AG09319 (cell line): ENCODE results near the gene FBXL15.

ENCODE experiments used
- DNase-seq: peaks from one replicate; pipeline ENCODE4 v3.0.0-alpha.2; 2010; ENCODE audit warnings: low read depth; ENCODE audit errors: extremely low read depth
- TF ChIP-seq, protein P1 (sequence below): IDR thresholded peaks from 2 replicates; pipeline ENCODE4 v1.5.1; 2011; ENCODE audit warnings: low read depth, mild to moderate bottlenecking, inconsistent platforms, low read length, moderate library complexity

FBXL15 gene

DNA sequence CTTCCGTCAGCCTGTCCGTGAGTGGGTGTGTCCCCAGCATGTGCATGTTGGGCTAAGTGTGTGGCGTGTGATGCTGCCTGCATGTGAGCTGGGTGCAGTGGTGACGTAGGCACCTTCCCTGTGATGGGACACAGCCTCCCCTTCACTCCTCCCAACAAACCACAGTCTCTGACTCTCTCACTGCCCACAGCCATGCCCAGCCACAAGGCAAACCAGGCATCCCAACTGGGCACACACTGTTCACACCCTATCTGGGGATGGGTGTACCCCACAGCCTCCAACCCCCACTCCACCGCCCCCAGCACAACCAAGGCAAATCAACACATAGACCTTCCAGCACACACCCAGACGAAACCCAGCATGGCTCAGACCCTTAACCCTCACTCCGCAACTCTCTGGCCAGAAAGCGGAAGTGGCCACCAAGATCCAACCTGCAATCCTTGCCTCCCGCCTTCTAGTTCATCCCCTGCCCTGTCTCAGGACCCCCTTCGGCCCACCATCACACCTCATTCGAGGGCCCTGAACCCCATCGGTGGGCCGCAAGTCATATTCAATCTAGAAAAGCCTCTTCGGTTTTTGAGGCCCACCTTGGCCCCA is 12.4 kb upstream of the FBXL15 start:
- TF ChIP-seq, protein P1, sequence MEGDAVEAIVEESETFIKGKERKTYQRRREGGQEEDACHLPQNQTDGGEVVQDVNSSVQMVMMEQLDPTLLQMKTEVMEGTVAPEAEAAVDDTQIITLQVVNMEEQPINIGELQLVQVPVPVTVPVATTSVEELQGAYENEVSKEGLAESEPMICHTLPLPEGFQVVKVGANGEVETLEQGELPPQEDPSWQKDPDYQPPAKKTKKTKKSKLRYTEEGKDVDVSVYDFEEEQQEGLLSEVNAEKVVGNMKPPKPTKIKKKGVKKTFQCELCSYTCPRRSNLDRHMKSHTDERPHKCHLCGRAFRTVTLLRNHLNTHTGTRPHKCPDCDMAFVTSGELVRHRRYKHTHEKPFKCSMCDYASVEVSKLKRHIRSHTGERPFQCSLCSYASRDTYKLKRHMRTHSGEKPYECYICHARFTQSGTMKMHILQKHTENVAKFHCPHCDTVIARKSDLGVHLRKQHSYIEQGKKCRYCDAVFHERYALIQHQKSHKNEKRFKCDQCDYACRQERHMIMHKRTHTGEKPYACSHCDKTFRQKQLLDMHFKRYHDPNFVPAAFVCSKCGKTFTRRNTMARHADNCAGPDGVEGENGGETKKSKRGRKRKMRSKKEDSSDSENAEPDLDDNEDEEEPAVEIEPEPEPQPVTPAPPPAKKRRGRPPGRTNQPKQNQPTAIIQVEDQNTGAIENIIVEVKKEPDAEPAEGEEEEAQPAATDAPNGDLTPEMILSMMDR = no peak
- DNase-seq = no peak

DNA sequence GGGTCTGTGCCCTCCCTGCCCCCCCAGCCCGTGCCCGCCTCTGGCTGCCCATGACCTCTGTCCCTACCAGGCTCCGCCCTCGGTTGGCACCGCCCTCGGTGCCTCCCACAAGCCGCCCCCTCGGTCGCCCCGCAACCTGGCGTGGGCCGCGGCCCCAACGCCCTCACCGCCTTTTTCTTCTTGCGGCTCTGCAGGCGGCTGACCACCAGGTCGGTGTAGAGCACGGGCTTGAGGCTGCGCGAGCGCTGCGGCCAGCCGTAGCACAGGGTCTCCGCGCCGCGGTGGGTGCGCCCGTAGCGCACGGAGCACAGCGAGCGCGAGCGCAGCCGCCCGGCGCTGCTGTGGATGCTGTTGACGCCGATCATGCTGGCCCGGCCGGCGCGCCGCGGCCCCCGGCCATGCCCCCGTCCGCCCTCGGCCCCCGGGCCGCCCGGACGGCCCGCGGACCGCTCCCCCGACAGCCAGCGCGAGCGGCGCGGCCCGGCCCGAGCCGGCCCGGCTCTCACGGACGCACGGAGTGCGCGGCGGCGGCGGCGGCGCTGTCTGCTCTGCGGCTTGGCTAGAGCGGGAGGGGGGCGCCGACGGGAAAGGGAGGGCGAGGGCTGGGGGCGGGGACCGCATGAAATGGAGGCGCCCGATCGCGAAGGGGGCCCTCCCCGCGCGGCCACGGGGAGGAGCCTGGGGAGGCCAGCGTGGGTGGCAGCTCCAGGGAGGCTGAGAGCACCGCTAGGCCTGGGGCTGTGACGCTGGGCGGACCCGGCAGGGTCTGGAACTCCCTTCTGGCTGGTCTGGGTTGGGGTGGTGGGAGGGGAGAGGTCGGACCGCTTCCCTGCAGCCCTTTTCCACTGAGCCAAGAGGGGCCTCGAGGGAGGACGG is 11.7 kb upstream of the FBXL15 start:
- DNase-seq = no peak
- TF ChIP-seq, protein P1 = no peak

DNA sequence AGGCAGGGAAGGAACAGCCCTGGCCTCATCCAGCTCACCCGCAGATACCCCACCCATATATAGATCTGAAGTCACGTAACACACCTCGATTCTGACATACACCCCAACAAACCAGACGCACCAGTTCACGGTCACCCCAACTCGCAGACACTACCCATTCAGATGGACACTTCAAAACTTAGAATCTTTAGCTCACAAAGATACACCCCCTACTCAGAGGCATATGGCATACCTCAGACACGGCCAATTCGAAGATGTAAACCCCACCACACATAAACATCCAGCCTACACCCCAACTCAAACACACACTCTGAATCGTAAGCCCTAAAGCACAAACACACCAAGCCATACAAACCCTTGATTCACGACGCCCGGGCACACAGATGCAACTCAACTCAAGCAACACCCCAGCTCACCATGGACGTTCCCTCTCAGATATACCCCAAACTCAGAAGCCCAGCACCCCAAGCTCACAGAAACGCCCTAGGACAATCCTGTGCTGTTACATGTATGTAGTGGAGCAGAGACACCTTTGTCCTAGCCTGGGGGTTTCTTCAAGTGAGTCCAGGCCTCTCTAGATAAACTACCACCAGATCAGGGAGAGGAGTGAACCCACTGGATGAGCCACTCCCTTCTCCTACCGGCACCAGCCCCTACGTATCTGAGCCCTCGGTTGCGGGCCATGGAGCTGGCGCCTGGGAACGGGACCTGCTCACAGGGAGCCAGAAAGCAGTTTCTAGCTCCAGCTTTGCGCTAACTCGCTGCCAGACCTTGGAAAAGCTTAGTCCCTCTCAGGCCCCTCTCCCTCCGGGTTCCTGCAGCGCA is 10.8 kb upstream of the FBXL15 start:
- TF ChIP-seq, protein P1 = no peak

DNA sequence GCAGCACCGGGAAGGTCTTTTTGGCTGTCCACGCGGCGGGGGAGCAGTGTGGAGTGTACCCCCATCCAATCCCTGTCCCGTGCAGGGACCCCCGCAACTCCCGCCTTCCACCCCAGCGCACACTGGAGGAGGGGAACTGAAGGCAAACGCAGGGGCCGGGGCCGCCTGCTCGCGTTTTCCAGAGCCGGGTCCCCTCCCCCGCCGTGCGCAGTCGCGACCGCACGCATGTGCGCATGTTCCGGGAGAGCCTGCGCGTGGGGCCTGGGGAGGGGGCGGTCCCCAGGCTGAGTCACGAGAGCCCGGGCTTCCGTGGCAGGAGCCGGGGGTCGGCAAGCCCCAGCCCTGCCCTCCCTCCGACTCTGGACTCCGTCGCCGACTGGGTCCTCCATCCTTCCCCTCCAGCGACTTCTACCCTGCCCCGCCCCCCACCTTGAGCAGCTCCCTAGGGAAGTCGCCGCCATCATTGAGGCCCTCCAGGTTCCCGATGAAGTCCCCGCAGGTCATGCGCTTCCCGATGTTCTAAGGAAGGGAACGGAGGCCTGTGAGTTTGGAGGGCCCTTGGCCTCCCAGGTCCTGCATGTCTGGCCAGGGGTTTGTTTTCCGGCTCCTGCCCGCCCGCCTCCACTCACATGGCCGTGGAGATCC is 10.1 kb upstream of the FBXL15 start:
- TF ChIP-seq, protein P1 = no peak
- DNase-seq = no peak

More for the DNA sequence above, 10.8 kb upstream of the FBXL15 start:
- no peak for DNase-seq

DNA sequence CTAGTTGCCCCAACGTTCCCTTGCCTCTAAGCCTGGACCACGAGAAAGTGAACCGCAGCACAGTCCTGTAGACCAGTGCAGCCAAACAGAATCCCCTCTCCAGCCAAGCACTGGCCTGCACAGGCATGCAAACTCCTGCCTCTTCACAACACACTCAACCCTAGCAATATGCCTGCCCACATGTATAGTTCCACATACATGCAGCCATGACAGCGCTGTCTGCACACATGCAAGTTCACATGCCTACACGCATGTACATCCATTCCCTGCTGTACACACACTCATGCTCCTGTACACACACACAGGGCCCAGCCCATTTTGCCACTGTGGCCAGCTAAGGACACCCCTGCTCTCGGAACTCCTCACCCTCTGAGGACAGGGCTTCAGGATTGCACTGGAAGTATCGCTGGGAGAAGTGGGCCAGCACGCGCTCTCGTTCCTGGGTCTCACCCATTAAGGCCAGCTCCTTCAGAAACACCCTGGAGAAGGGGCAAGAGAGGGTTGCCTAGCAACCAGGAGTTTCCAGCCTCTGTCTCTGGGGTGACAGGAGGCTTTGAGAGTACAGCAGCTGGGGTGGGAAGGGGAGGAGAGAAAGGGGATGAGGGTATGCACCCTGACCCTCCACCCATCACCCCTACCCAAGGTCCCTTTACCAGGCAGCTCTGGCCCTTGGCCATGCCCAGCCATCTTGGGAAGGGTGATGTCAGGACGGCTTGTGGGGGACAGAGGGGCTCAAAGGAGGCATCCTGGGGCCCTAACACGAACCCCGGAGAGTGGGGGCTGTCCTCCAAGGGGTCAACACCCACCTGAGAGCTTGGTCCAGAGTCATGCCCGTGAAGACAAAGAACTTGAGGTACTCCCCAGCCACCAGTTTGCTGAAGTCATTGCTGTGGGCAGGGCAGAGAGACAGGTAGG is 9.0 kb upstream of the FBXL15 start:
- no peak for DNase-seq
- TF ChIP-seq, protein P1 = no peak

DNA sequence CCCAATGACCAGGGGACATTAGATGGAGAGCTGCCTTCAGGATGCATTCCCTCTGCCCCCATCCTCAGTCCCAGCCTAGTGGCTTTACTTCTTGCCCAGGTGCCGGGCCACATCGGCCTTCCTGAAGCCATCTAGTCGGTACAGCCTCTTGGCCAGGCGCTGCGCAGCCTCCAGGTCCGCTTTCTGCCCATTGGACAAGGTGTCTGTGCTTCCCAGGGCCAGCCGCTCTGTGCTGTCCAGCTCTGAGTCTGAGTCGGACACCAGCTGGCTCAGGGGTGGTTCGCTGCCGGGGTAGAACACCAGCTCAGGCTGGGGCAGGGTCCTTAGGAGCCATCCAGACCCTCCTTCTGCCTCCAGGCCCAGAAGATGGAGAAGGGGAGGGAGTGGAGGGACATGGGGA is 8.3 kb upstream of the FBXL15 start:
- DNase-seq = no peak
- TF ChIP-seq, protein P1 = no peak
